ENCODE results near the gene MLXIP.

DNA sequence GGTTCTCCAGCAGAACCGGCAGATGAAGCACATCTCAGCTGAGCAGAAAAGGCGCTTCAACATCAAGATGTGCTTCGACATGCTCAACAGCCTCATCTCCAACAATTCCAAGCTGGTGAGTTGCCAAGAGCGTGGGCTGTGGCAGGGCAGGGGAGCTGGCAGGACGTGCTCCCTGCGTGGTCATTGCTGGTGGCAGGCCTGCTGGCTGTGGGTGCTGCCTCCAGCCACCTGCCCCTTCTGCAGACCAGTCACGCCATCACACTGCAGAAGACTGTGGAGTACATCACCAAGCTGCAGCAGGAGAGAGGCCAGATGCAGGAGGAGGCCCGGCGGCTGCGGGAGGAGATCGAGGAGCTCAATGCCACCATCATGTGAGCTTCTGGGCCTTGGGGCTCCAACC lies 59.6 kb downstream of the MLXIP start:
- TF ChIP-seq, protein P1, sequence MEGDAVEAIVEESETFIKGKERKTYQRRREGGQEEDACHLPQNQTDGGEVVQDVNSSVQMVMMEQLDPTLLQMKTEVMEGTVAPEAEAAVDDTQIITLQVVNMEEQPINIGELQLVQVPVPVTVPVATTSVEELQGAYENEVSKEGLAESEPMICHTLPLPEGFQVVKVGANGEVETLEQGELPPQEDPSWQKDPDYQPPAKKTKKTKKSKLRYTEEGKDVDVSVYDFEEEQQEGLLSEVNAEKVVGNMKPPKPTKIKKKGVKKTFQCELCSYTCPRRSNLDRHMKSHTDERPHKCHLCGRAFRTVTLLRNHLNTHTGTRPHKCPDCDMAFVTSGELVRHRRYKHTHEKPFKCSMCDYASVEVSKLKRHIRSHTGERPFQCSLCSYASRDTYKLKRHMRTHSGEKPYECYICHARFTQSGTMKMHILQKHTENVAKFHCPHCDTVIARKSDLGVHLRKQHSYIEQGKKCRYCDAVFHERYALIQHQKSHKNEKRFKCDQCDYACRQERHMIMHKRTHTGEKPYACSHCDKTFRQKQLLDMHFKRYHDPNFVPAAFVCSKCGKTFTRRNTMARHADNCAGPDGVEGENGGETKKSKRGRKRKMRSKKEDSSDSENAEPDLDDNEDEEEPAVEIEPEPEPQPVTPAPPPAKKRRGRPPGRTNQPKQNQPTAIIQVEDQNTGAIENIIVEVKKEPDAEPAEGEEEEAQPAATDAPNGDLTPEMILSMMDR (IDR thresholded peaks at IDR 0.05), result no peak
- no peak for TF ChIP-seq POLR2A (IDR thresholded peaks at IDR 0.05)

All from right lobe of liver (tissue), 4 donors.